CD4-positive, alpha-beta T cell (primary cell): Measurements from ENCODE around the gene NDRG3. TPM values are rescaled to one million over a fixed set of nuclear protein-coding genes. Genes with fewer than 3 reads are reported as not detected.

Source experiments
- ATAC-seq: fragments of 200-7000 bp; cut with Tn5 transposase; one replicate; pipeline ENCODE4 v1.10.0; 2022; ENCODE audit warnings: mild to moderate bottlenecking; ENCODE audit not compliant: poor library complexity
- CTCF ChIA-PET: fragments of 350-600 bp; sonication (Branson Sonifier 250); formaldehyde crosslinking; loops from one replicate; lab custom pipeline; 2021; ENCODE audit warnings: antibody characterized with exemption, inconsistent platforms; lab: Charles Lee
- POLR2A ChIA-PET: fragments of 350-600 bp; sonication (Branson Sonifier 250); formaldehyde crosslinking; loops from one replicate; lab custom pipeline; 2021; ENCODE audit warnings: antibody characterized with exemption, inconsistent platforms; lab: Charles Lee
- DNase-seq, 14 experiments: peaks; one replicate each; pipeline ENCODE4 v3.0.0-alpha.2; 2013 to 2020; ENCODE audit warnings: mixed read lengths in 2 of 14
- H3K27ac ChIP-seq, 2 donors: one replicate each; pipeline versions ENCODE4 v1.5.1 to v1.7.0; 2013; ENCODE audit warnings: low read length in 2 of 2, low read depth in 1 of 2, mild to moderate bottlenecking in 1 of 2
- H3K27me3 ChIP-seq, 2 experiments: 1 replicate in 1 of 2; 2 replicates in 1 of 2; pipeline versions ENCODE4 v1.6.1 to v1.7.0; 2013; ENCODE audit warnings: low read length in 2 of 2, control low read depth in 1 of 2, mild to moderate bottlenecking in 1 of 2, moderate library complexity in 1 of 2; ENCODE audit not compliant: insufficient read depth in 2 of 2, control insufficient read depth in 1 of 2
- H3K36me3 ChIP-seq: one replicate; pipeline ENCODE4 v1.6.1; 2013; ENCODE audit warnings: low read length, control low read depth; ENCODE audit not compliant: insufficient read depth
- H3K4me1 ChIP-seq: one replicate; pipeline ENCODE4 v1.6.1; 2013; ENCODE audit warnings: low read length, control low read depth; ENCODE audit not compliant: insufficient read depth
- H3K4me3 ChIP-seq: one replicate; pipeline ENCODE4 v1.5.1; 2013; ENCODE audit warnings: mild to moderate bottlenecking, low read length, moderate library complexity
- H3K9me3 ChIP-seq, 2 experiments: 1 replicate in 1 of 2; 2 replicates in 1 of 2; pipeline versions ENCODE4 v1.6.1 to v1.7.0; 2013; ENCODE audit warnings: low read length in 2 of 2, mild to moderate bottlenecking in 2 of 2, control low read depth in 1 of 2, moderate library complexity in 1 of 2; ENCODE audit not compliant: control insufficient read depth in 1 of 2, insufficient read depth in 1 of 2
- H3K27ac Mint-ChIP-seq: one replicate; pipeline ENCODE4 v1.8.0; 2020; ENCODE audit warnings: mixed read lengths
- H3K27me3 Mint-ChIP-seq: one replicate; pipeline ENCODE4 v1.8.0; 2021; ENCODE audit warnings: mixed read lengths
- H3K36me3 Mint-ChIP-seq: one replicate; pipeline ENCODE4 v1.8.0; 2021; ENCODE audit warnings: low read depth, mixed read lengths
- H3K4me1 Mint-ChIP-seq: one replicate; pipeline ENCODE4 v1.8.0; 2021; ENCODE audit warnings: low read depth, mixed read lengths
- H3K4me3 Mint-ChIP-seq: one replicate; pipeline ENCODE4 v1.8.0; 2020; ENCODE audit warnings: mild to moderate bottlenecking, mixed read lengths
- H3K9me3 Mint-ChIP-seq: one replicate; pipeline ENCODE4 v1.8.0; 2020; ENCODE audit warnings: mixed read lengths
- CTCF ChIP-seq: fragments of 200-600 bp; IDR thresholded peaks from one replicate; pipeline ENCODE4 v1.8.0; 2022; ENCODE audit warnings: antibody characterized with exemption, mild to moderate bottlenecking
- intact Hi-C, 2 experiments: fragments of 100-400 bp; cut with DNase I in 1 of 2; cut with micrococcal nuclease in 1 of 2; formaldehyde crosslinking; loops; one replicate each; pipeline versions ENCODE4 v1.15.1 to v1.9.0; 2023 to 2025; cut with DNase I, micrococcal nuclease
- total RNA-seq, 174 experiments: library from RNA in 2 of 174; stranded (reverse) in 2 of 174; gene quantifications; one replicate each; pipeline ENCODE4 v1.2.3 and lab custom pipeline; 2021 to 2026

The NDRG3 gene
- total RNA-seq, 2 experiments from 2014 or later, result 17.3 to 17.5 TPM

GRCh38 chr20:36620917-36621316, 125.0 kb downstream of the NDRG3 start:
- Histone ChIP-seq H3K36me3 (peaks cover 37% of the 10 kb centered on the region), H3K4me1 (peaks cover 11% of the 10 kb centered on the region), H3K27me3 (no peaks in the 10 kb centered on the region), H3K27ac (no peak overlapping the region), H3K9me3 (no peaks in the 10 kb centered on the region), H3K4me3 (no peak overlapping the region)
- Mint-ChIP-seq H3K27ac (peak overlapping the region; percentile 37), H3K36me3 (peaks cover 46% of the 10 kb centered on the region), H3K27me3 (no peaks in the 10 kb centered on the region), H3K9me3 (no peaks in the 10 kb centered on the region), H3K4me3 (no peak overlapping the region), H3K4me1 (peaks cover 36% of the 10 kb centered on the region)
- CTCF ChIA-PET, result no interaction called here
- POLR2A ChIA-PET, result interaction anchor here (2.1 kb wide), 1 partner anchor 15 kb away, joined by 5 read pairs; the partner anchor contains the start of gene RAB5IF
- no peak for TF ChIP-seq CTCF
- intact Hi-C loops, result no loop called here
- no peak for DNase-seq
- no peak for ATAC-seq

- H3K36me3 Mint-ChIP-seq, result peaks cover 61% of the 10 kb centered on the region
- Histone ChIP-seq H3K4me3 (no peak overlapping the region), H3K4me1 (peaks cover 13% of the 10 kb centered on the region), H3K27me3 (no peaks in the 10 kb centered on the region), H3K27ac (peak overlapping the region in 1 of 2 donors; percentile 29), H3K9me3 (no peaks in the 10 kb centered on the region), H3K36me3 (peaks cover 60% of the 10 kb centered on the region)
- no peak overlapping the region for H3K4me3 Mint-ChIP-seq
- TF ChIP-seq CTCF, result no peak
- peaks cover 12% of the 10 kb centered on the region for H3K4me1 Mint-ChIP-seq
- ATAC-seq (no peak), DNase-seq (no peak)
- ChIA-PET POLR2A (no interaction called here), CTCF (interaction anchor here (1.5 kb wide), 1 partner anchor 140 kb away, joined by 3 read pairs; no protein-coding TSS in a partner anchor)
- H3K9me3 Mint-ChIP-seq, result no peaks in the 10 kb centered on the region
- peak overlapping the region; percentile 22 for H3K27ac Mint-ChIP-seq
- H3K27me3 Mint-ChIP-seq, result no peaks in the 10 kb centered on the region
- intact Hi-C loops, result loop anchor here in 1 of 2 experiments (5.0 kb wide), 1 partner anchor 247 kb away; a partner anchor contains a TSS
Measured at GRCh38 chr20:36614781-36615557, 130.9 kb downstream of the NDRG3 start.

- Histone ChIP-seq H3K4me3 (no peak overlapping the region), H3K27me3 (no peaks in the 10 kb centered on the region), H3K36me3 (peaks cover 67% of the 10 kb centered on the region), H3K27ac (peak overlapping the region in 1 of 2 donors; percentile 29), H3K4me1 (peaks cover 13% of the 10 kb centered on the region), H3K9me3 (no peaks in the 10 kb centered on the region)
- ChIA-PET POLR2A (interaction anchor here (0.7 to 1.1 kb wide), 3 partner anchors 16 to 32 kb away, joined by 3 read pairs; partner anchors contain the start of gene SLA2), CTCF (interaction anchor here (1.5 kb wide), 1 partner anchor 140 kb away, joined by 3 read pairs; no protein-coding TSS in a partner anchor)
- Mint-ChIP-seq H3K36me3 (peaks cover 71% of the 10 kb centered on the region), H3K27ac (peak overlapping the region; percentile 22), H3K4me3 (no peak overlapping the region), H3K27me3 (no peaks in the 10 kb centered on the region), H3K4me1 (peaks cover 12% of the 10 kb centered on the region), H3K9me3 (no peaks in the 10 kb centered on the region)
- DNase-seq, result no peak
- TF ChIP-seq CTCF, result no peak
- intact Hi-C loops, result loop anchor here in 1 of 2 experiments (2.0 to 5.0 kb wide), 3 partner anchors 31 to 248 kb away; a partner anchor contains a TSS
- no peak for ATAC-seq
Measured at GRCh38 chr20:36613974-36614373, 131.9 kb downstream of the NDRG3 start.
